GM19455 (cell line): ENCODE measurements around the gene CACNA1C.

Experiments
- ATAC-seq: cut with Tn5 transposase; IDR thresholded peaks from one replicate; pipeline ENCODE4 v1.9.1; 2021; ENCODE audit not compliant: unreplicated experiment

Gene CACNA1C

DNA sequence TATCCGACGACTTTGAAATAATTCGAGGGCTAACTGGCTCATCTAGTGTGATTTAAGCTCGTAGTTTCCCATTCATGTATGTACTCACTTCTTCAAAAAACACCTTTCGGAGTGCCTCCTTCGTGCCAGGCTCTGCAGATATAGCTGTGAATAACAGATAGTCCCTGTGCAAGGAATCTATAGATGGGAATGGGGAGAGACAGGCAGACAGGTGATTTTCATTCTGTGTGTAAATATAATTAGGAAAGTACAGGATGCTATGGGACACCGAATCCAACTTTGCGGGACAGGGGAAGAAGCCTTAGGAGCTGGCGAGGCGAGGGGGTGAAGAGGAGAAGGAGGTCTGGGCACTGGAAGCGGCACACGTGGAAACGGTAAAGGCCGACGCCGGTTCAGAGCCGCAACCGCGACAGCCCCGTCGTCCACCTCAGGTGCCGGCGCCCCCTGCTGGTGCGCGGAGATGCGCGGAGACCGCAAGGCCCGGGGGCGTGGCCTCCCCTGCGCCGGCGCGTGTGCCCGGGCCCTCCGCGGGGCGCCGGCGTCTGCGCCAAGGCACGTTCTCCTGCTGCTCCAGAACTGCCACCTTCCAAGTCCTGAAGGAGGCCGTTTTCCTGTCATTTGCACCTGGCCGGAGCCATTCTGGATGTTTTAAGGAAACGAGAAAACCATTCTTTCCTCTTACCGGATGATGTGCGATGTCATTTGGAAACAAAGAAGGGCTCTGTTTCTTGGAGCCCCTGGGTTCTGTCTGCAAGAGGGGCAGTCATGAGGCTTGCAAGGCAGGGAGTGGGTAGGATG, 18.0 kb upstream of the CACNA1C start:
- ATAC-seq: peak; percentile 87

DNA sequence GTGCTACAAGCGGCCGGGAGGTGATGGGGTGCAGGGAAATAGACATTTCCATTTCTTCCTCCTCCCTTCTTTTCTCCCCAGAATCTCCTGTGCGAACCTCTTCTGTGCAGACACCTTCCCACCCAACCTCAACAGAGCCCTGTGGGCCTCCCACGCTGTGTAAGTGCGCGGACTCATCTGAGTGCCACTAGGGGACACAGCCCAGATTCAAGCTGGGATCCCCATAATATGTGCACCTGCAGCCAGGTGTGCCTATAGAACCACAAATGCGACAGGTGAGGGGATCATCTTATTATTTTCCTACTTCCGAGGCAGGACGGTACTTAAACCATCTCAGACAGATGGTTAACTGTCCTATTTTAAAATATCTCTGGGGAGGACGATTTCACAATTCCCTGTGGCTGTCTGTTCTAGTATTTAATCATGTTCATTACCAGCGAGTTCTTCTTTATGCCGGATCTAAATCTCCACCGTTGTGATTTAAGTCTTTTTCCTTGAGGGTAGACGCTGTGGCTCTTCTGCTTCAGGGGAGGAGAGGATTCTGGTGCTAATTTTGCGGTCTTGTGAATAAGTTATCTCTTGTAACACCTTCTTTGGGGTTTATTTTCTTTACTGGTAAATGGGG, 17.2 kb upstream of the CACNA1C start:
- no peak for ATAC-seq

DNA sequence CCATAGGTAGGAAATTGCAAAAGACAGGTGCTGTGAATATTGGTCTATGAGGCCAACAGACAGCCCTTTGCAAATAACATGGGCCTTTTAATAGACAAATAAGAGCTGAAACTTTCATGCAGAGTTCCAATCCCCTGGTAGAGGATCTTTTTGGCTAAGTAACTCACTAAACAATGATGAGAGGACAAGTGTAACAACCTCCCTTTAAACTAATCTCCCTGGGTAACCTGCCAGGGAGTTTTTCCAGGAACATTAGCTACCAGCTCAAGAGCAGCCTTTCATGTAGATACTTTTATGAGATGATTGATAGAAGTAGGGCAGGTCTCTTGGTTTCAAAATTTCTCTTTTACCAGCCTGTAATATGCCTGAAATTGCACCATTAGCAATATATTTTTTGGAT, 13.8 kb upstream of the CACNA1C start:
- ATAC-seq: no peak

DNA sequence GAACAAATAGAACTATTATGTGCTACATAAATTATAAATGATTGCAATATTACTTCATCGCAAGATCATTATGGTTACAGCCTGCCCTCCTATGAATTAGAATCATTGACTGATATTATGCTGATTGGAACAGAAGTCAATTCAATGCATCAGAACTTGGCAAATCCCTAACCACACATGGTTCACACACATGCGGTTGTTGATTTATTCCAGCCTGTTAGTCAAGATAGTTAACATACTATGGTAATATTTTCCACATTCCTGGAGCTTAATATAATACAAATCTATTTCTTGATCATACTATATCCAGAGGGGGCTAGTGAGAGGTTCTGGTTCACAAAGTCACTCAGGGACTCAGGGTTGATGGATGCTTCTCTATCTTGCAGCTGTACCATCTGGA, 9.7 kb upstream of the CACNA1C start:
- no peak for ATAC-seq

DNA sequence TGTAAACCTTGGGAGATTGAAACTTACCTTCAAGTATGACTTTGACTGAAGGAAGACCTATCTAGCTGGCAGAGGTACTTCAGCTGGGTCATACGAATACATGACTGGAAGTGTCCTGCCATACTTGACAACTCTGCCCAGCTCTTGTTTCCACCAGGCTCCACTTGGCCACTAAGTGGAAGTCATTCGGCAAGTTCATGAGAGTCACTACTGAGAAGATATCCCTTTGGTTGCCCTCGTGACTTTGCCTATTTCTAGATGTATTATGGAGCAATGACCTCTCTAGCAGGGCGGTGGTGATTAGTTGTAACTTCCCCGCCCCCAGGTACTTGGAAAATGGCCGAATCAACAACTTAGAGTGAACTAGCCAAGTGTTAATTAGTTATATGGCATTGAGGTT, 8.6 kb upstream of the CACNA1C start:
- no peak for ATAC-seq

DNA sequence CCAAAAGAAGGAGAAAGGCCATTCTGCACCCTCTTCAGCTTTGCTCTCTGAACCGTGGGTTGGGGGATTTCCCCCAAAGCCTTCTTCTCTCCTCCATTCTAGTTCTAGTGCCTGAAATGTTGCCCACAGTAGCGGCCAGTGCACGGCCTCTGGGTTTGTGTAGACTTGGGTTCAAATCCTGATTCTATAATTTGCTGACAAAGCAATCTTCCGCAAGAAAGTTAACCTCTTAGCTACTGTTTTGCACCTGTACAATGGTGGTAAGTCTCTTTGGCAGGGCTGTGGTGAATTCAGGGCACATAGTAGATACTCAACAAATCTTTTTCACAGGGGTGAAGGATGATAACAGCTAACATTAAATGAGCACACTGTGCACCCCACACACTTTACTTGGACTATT, 5.8 kb upstream of the CACNA1C start:
- no peak for ATAC-seq

DNA sequence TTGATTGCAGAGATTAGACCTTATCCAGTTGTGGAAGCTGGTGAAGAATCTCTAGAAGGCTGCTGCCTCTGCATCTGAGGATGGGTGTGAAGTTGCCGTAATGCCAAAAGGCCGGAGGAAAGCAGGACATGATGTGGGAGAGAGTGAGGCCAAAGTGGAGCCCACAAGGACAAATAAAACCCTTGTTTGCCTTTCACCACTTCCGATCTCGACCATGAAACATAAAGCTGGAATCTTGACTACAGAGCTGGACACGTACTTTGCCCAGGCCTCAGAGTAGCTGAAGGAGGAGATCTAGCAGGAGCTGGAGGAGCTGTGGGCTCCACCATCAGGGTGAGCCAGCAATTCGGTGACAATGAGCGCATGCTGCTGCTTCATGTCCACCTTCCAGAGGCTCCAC, 5.0 kb upstream of the CACNA1C start:
- ATAC-seq: no peak

DNA sequence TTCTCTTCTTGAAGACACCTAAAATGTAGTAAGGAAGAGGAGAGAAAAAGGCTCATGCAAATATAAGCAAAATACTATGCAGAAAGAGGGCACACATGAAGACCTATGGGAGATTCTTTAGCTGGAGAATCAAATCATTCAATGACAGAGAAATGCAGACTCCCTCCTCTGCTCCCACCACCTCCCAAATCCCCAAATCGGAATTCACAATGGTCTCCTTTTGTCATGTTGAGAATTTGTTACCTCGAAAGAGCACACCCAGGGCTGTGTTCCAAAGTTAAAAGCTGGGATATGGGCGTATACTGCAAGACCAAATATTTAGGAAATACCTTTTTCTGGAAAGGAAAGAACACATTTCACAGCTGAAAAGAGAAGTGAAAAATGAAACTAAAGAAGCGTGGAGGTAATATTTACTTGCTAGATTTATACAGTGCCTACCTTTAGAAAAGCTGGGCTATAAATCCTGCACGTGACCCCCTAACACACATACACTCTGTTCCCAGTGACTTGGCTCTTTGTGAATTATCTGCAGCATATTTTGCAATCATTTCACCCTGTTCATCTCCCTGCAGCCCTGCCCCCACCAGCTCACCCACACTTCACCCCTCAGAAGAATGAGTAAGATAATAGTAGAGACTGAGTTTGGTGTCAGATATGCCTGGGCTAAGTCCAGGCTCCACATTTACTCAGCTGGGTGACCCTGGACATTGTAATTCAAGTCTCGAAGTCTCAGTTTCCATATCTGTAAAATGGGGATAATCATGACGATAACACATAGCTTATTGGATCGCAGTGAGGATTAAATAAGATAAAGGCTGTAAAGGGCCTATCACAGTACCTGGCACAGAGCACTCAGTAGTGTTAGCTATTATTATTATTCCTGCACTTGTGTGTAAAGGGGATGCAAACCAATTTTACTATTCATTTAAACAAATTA, 2.9 kb upstream of the CACNA1C start:
- ATAC-seq: no peak

DNA sequence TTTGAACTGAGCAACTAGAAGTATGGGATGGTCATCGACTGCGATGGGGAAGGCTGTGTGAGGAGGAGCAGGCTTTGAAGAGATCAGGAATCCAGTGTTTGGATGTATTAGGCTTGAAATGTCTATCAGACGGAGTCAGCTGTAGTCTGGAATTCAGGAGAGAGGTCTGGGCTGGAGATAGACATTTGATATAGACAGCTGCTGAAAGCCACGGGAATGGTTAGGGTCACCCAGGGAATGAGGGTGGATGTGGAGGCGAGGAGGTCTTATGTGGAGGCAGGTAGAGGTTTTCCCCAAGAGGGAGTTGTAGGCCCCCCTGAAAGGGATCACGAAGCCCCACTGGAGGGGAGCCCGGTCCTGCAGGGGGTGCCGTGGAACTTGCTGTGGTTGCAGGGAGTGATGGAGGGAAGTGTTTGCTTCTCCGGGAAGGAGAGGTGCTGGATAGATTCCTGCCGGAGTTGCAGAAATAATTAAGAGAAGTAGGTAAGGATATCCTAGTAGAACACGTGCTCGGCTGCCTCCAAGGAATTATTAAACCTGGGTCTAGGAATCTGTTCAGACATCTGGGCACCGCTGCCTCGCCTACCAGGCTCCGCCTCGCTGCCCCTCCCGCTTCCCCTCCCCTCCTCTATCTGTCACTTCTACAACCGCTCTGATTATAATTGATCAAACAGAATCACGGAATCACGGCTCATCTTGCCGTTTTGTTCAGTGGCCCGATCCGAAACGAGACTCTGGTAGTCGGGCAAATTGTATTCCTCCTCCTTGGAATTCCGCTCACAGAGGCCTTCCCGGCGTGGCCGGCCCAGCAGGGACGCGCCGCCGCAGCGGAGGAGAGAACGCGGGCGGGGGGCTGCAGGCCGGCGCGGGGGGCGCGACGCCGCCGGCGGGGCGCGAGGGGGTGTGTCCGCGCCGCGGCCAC, 826 bp upstream of the CACNA1C start:
- ATAC-seq: no peak

DNA sequence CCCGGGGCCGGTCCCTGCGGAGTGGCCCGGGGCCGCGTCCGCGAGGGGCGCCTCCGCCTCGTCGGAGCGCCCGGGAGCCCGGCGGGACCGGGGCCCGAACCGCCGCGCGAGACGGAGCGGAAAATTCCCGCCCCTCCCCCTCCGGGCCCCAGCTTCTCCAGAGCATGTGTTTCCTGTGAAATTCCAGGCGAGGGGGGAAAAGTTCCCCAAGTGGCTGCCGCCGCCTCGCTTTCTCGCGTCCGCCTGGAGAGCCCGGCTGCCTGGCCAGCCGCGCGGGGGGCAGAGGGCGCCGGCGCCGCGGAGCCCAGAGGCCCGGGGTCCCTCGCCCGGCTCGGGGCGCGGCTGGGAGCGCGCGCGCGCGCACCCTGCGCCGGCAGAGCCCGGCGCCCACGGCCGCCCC, 904 bp downstream of the CACNA1C start:
- ATAC-seq: no peak

DNA sequence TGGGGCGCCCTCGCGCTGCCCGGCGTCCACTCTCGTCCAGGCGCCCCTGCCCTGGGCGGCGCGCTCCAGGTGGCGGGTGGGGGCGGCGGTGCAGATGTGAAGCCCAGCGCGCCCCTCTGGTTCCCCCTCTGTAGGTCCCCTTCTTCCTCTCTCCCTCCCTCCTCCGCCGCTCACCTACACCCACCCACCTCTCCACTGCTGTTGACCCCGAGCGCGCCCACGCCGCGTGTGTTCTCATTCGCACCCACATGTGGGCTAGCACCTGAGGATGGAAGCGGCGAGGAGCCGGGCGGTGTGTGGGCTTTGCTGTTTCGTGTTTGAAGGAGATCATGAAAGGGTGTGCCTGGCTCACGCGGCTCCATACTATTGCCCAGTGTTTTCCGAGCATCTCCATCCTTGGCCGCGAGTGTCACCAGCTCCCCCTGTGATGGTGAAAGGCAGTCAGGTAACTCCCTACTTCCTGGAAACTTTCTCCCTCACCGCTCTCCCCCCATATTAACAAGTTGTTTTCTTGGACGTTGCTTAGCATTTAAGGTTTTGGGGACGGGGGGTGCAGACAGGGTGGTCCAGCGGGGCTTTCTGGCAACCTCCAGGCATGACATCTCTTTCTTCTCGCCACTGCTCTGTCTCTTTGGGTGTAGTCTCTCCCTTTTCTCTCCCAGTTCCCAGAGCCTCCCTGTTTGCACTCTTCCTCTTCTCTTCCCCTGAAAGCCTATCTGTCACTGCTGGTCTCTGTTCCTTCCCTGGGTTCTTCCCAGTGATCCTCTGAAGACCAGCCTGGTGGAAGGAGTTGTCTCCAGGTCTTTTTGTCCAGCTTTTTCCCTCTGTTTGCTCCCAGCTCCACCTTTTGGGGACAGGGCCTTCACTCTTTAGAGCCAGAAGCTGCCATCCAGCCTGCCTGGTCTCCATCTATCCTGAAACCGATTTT, 1.6 kb downstream of the CACNA1C start:
- ATAC-seq: no peak

DNA sequence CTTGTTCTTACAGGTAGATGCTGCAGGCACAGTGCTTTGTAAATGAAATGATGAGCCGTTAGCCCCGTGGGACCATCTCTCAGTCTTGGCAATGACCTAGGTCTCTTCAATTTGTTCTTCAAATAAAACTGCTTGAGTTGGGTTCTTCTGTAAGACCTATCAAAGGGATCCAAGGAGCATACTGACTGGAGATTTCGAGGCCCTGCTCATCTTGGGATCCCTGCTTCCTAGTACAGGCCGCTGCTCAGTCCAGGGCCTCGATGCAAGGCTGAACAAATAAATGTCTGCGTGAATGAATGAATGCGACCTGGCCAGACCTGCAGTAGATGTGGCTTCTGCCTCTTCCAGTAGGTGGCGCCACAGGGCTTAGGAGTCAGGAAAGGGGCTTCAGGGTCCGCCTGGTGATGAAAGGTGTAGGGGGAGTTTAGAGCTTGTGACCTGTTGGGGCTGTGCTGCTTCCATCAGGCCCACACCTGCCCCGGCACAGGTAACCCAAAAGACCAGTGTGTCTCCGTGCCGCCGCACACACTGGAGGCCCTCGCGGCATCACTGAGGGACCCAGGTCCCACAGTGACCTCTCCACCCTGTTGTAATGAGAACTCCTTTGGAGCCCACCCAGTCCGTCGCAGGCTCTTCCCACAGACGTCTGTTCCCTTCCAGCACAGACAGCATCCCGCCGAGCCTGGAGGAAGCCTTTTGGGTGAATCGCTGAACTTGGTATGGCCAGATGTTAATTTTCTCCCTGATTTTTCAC, 4.4 kb downstream of the CACNA1C start:
- no peak for ATAC-seq

DNA sequence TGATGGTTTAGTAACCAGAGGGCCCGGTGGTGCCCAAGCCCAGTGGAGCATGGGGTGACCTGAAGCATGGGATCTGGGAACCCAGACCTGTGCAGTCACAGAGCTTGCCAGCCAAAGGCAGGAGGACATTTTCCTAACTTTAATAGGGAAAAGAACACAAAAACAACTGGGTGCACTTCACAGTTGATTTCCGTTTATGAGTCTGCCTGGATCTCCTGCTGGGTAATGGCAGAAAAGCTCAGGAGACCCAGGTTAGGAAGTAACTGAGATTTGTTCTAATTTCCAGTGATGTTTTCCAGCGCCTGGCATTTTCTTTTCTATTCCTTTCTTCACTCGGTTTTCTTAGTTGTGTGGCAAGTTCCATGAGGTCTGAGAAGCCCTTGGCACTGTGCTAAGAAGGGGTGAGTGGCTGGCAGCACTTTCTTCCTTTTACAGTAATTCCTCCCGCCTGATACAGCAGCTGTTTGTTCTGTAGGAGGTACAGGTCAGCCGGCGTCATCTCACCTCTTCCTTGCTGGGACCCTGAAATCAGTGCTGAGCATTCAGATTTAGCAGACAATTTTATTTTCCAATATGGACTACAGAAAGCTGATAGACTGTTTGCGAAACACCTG, 5.1 kb downstream of the CACNA1C start:
- no peak for ATAC-seq

DNA sequence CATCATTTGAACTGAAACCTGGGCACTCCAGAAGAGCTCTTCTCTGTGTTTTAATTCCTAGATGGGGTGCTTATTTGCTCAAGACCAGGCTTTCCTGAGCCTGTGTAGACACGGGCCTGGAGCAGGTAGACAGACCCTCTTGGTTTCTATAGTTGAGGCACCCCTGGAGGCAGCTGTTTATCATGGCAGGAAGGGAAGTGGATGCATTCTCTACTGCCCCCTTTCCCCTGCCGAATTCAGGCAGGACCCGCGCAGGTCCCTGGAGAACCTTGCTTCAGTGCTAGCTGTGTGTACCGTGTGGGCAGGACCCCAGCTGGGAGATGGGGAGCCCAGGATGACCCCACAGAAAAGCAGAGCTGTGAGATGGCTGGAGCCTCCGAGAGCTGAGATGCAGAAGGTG, 6.0 kb downstream of the CACNA1C start:
- ATAC-seq: no peak

DNA sequence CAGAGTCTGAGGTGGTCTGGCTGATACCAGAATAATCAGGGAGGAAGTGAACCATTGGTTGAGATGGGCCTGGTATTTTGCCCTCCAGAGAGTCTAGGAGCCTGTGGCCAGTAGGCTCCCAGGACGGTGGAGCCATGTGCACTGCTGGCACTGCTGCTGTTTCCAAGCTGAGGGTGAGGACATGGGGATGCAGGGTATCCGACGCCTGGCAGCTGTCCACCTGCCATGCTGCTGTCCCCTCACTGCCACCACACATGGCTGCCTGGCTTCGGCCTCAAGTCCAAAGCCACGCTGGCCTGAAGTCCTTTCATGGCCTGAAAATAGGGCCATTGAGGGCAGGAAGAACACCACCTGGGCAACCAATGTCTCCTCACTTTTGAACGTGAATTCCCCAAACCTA, 8.6 kb downstream of the CACNA1C start:
- no peak for ATAC-seq

DNA sequence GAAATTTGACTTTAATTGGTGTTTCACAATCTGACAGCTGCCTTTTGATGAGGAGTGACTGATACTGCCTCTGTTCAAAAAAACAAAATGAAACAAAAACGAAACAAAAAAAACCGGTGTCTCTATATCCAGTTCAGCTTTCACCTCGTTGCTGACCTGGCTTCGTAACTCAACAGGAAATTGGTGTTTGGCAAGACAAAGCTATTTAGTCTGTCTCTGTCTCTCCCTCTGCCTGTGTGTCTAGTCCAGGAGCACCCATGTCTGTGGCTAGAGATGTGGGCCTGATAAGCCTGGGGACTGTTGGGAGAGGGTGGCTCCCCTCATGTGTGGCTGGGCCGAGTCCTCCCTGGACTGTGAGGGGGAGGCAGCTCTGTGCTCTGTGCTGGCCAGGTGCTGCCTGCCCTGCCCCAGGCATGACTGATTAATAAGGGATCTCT, 11.3 kb downstream of the CACNA1C start:
- no peak for ATAC-seq

DNA sequence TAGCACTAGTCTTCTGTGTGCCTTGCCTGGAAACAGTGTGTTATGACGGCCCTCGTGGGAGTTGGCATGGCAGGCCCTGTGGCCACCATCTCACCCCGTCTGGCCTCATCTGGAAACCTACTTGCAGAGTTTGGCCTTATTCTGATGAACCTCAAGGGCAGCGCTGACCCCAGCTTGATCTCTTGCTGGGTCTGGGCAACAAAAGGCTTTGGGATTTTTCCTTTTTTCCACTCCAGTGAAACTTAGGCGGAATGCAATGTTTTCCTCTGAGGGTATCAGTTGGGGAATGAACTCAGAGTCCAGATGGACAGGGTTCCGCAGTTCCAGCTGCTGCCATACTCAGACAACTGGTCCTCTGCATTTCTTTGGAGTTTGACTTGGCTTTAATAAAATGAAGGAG, 15.9 kb downstream of the CACNA1C start:
- ATAC-seq: no peak

DNA sequence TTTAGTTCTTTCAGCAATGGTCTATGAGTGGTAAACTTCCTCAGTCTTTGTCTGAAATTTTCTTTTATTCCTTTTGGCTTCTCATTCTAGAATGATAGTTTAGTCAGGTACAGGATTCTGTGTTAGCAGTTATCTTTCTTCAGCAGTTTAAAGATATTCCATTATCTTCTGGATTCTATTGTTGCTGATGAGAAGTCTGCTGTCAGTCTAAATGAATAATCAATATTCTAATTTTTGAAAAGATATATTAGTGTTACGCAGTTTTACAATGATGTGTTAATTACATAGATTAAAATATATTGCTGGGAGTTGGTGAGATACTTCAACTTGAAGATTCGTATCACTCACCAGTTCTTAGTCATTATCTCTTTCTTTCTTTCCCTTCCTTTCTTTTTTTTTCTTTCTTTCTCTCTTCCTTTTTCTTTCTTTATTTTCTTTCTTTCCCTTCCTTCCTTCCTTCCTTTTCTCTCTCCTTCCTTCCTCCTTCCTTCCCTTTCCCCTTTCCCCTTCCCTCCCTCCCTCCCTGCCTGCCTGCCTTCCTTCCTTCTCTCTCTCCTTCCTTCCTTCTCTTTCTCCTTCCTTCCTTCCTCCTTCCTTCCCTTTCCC, 17.8 kb downstream of the CACNA1C start:
- ATAC-seq: no peak
